Ishikawa (cell line): ENCODE measurements around the gene AGL.

Experiments
- CEBPB ChIP-seq: IDR thresholded peaks from 2 replicates; pipeline ENCODE4 v1.6.1; 2012
- CREB1 ChIP-seq: IDR thresholded peaks from 2 replicates; pipeline ENCODE4 v1.6.1; 2012; ENCODE audit warnings: low read depth
- EGR1 ChIP-seq: IDR thresholded peaks from 2 replicates; pipeline ENCODE4 v1.6.1; 2012
- EP300 ChIP-seq: IDR thresholded peaks from 2 replicates; pipeline ENCODE4 v1.6.1; 2012; ENCODE audit warnings: borderline replicate concordance
- FOXM1 ChIP-seq: IDR thresholded peaks from 2 replicates; pipeline ENCODE4 v1.6.1; 2012; ENCODE audit warnings: low read depth, borderline replicate concordance
- NFIC ChIP-seq: IDR thresholded peaks from 2 replicates; pipeline ENCODE4 v1.6.1; 2012
- RAD21 ChIP-seq: IDR thresholded peaks from 2 replicates; pipeline ENCODE4 v1.6.1; 2012; ENCODE audit warnings: low read depth
- TAF1 ChIP-seq: IDR thresholded peaks from 2 replicates; pipeline ENCODE4 v1.6.1; 2012; ENCODE audit warnings: low read depth, mild to moderate bottlenecking
- TCF12 ChIP-seq: IDR thresholded peaks from 2 replicates; pipeline ENCODE4 v1.6.1; 2012; ENCODE audit warnings: low read depth
- TEAD4 ChIP-seq: IDR thresholded peaks from 2 replicates; pipeline ENCODE4 v1.6.1; 2012
- YY1 ChIP-seq: IDR thresholded peaks from 2 replicates; pipeline ENCODE4 v1.6.1; 2012; ENCODE audit warnings: low read depth
- ZBTB7A ChIP-seq: IDR thresholded peaks from 2 replicates; pipeline ENCODE4 v1.6.1; 2012; ENCODE audit warnings: low read depth
- TF ChIP-seq, protein P1 (sequence below): IDR thresholded peaks from 2 replicates; pipeline ENCODE4 v1.6.1; 2012
- TF ChIP-seq, protein P2 (sequence below): IDR thresholded peaks from 2 replicates; pipeline ENCODE4 v1.6.1; 2012
- TF ChIP-seq, protein P3 (sequence below): IDR thresholded peaks from 2 replicates; pipeline ENCODE4 v1.6.1; 2012; ENCODE audit warnings: low read depth, mild to moderate bottlenecking

AGL gene

DNA sequence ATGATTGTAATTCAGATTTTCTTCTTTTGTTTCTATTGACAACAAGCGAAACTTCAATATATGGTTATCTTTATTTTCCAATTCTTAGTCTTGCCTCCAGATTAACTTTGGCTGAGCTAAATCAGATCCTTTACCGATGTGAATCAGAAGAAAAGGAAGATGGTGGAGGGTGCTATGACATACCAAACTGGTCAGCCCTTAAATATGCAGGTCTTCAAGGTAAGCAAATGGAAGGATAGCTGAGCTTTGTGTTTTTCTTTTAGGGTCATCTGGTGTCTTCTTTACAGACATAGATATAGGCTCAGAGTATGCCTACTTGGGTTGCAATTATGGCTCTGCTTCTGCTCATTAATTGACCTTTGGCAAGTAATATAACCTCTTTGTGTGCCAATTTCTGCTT, 37.7 kb downstream of the AGL start:
- TF ChIP-seq ZBTB7A (no peak), NFIC (no peak)
- TF ChIP-seq, protein P1, sequence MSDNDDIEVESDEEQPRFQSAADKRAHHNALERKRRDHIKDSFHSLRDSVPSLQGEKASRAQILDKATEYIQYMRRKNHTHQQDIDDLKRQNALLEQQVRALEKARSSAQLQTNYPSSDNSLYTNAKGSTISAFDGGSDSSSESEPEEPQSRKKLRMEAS: no peak

DNA sequence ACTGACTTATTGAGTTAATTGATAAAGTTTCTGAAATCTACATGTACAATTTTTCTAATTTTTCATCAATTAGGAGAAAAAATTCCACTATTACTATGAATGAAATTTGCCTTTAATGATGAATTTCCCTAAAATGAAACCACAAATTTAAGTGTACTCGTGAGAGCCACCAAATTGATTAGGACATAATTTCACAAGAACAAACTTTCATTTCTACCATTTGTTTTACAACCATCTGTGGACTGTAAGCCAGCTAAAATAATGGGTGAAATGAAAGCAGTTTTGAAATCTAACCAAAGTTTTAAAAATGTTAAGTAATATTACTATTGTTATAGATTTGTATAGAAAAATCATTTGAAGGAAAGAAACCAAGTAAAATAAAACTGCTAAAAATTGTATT, 41.8 kb downstream of the AGL start:
- TF ChIP-seq CREB1: no peak
- no peak for TF ChIP-seq CEBPB
- no peak for TF ChIP-seq TCF12

DNA sequence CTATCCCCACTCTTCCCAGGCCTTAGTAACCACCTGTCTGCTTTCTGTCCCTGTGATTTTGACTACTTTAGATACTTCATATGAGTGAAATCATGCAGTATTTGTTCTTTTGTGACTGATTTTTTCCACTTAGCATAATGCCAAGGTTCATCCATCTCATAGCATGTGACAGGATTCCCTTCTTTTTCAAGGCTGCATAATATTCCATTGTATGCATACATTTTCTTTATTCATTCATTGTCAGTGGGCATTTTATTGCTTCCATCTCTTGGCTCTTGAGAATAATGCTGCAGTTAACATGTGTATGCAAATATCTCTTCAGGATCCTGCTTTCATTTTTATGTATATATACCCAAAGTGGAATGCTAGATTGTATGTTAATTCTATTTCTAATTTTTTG, 56.4 kb downstream of the AGL start:
- TF ChIP-seq YY1: no peak
- no peak for TF ChIP-seq EGR1
- TF ChIP-seq, protein P2, sequence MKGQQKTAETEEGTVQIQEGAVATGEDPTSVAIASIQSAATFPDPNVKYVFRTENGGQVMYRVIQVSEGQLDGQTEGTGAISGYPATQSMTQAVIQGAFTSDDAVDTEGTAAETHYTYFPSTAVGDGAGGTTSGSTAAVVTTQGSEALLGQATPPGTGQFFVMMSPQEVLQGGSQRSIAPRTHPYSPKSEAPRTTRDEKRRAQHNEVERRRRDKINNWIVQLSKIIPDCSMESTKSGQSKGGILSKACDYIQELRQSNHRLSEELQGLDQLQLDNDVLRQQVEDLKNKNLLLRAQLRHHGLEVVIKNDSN: no peak
- no peak for TF ChIP-seq CREB1
- TF ChIP-seq NFIC: no peak
- no peak for TF ChIP-seq ZBTB7A

DNA sequence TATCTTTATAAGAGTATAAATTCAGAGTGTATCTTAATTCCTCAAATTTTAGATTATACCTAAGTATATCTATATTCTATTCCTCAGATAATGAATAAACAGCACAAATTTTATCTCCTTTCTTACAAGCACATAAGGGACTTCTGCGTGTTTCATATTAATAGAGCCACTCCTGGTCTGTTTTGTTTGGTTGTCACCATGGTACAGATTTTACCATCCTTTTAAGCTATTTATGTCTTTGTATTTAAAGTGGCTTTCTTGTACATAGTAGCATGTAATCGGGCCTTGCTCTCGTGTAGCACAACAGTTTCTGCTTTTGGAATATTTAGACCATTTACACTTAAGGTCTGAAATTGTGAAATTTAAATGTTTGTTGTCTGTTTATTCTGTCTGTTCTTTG, 67.1 kb downstream of the AGL start:
- TF ChIP-seq EGR1 (no peak), YY1 (no peak), CEBPB (no peak), ZBTB7A (no peak), FOXM1 (no peak), TAF1 (no peak), TEAD4 (no peak), NFIC (no peak), CREB1 (no peak), TCF12 (no peak), EP300 (no peak), RAD21 (no peak)
- TF ChIP-seq, protein P2: no peak
- TF ChIP-seq, protein P1: no peak
- TF ChIP-seq, protein P3, sequence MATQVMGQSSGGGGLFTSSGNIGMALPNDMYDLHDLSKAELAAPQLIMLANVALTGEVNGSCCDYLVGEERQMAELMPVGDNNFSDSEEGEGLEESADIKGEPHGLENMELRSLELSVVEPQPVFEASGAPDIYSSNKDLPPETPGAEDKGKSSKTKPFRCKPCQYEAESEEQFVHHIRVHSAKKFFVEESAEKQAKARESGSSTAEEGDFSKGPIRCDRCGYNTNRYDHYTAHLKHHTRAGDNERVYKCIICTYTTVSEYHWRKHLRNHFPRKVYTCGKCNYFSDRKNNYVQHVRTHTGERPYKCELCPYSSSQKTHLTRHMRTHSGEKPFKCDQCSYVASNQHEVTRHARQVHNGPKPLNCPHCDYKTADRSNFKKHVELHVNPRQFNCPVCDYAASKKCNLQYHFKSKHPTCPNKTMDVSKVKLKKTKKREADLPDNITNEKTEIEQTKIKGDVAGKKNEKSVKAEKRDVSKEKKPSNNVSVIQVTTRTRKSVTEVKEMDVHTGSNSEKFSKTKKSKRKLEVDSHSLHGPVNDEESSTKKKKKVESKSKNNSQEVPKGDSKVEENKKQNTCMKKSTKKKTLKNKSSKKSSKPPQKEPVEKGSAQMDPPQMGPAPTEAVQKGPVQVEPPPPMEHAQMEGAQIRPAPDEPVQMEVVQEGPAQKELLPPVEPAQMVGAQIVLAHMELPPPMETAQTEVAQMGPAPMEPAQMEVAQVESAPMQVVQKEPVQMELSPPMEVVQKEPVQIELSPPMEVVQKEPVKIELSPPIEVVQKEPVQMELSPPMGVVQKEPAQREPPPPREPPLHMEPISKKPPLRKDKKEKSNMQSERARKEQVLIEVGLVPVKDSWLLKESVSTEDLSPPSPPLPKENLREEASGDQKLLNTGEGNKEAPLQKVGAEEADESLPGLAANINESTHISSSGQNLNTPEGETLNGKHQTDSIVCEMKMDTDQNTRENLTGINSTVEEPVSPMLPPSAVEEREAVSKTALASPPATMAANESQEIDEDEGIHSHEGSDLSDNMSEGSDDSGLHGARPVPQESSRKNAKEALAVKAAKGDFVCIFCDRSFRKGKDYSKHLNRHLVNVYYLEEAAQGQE: no peak

DNA sequence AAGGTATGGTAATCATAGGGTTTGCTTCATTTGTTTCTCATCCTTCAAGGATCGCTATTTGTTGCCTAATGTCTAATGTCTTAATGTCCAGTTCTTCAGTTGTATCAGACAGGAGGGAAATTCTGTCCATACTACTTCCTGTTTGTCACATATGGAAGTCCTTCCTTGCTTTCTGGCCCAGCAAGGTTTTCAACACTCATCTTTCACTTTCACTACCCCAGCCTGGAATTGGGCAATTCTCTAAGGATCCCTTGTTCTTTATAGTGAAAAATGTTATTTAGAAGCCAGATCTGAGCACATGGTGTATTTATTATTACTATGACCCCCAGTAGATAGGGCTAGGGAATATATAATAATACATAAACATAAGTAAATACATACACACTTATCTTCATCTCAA, 69.1 kb downstream of the AGL start:
- no peak for TF ChIP-seq CREB1
- TF ChIP-seq TAF1: no peak
- TF ChIP-seq, protein P2: no peak
- TF ChIP-seq EGR1: no peak
- TF ChIP-seq RAD21: no peak
- no peak for TF ChIP-seq ZBTB7A
- no peak for TF ChIP-seq CEBPB
- TF ChIP-seq, protein P3: no peak
- TF ChIP-seq, protein P1: no peak
- TF ChIP-seq EP300: no peak
- TF ChIP-seq FOXM1: no peak
- no peak for TF ChIP-seq TCF12
- TF ChIP-seq TEAD4: no peak
- no peak for TF ChIP-seq NFIC
- TF ChIP-seq YY1: no peak

DNA sequence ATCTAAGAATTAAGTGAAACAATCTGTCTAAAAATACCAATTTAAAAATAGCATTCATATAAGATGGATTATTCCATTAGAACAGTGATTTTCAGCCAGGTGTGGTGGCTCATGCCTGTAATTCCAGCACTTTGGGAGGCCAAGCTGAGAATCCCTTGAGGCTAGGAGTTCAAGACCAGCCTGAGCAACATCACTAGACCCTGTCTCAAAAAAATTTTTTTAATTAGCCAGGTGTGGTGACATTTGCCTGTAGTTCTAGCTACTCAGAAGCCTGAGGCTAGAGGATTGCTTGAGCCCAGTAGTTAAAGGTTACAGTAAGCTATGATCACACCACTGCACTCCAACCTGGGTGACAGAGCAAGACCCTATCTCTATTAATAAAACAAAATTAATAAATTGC, 84.6 kb downstream of the AGL start:
- TF ChIP-seq CREB1: no peak
- TF ChIP-seq, protein P1: no peak
- TF ChIP-seq RAD21: no peak
- TF ChIP-seq, protein P2: no peak
- no peak for TF ChIP-seq ZBTB7A
- no peak for TF ChIP-seq FOXM1
- TF ChIP-seq, protein P3: no peak
- TF ChIP-seq TCF12: no peak
